PC-3 (cell line): ENCODE data around the gene CCNY. TPM values are rescaled to one million over a fixed set of nuclear protein-coding genes. Genes with fewer than 3 reads are reported as not detected.

Experiments
- ATAC-seq: fragments of 200-7000 bp; cut with Tn5 transposase; 2 replicates; pipeline ENCODE4 v1.9.1; 2020; ENCODE audit warnings: mild to moderate bottlenecking, moderate library complexity
- BruUV-seq: library from RNA; stranded (reverse); fragments of 400-500 nt; replicated peaks from 2 replicates; lab custom pipeline; 2021; lab: Mats Ljungman, UMichigan
- CTCF ChIA-PET: fragments of 300-600 bp; sonication (Branson Sonifier 250); formaldehyde crosslinking; loops from one replicate; lab custom pipeline; 2022; ENCODE audit warnings: antibody characterized with exemption; lab: Charles Lee
- POLR2A ChIA-PET: fragments of 300-600 bp; sonication (Branson Sonifier 250); formaldehyde crosslinking; loops from one replicate; lab custom pipeline; 2022; ENCODE audit warnings: antibody characterized with exemption; ENCODE audit not compliant: unreplicated experiment; lab: Charles Lee
- DNase-seq: peaks from one replicate; pipeline ENCODE4 v3.0.0-alpha.2; 2015
- H2AFZ ChIP-seq: fragments of 300-600 bp; sonication (generic); 2 replicates; pipeline ENCODE4 v1.6.0; 2016; ENCODE audit warnings: antibody characterized with exemption, low read length
- H3F3A ChIP-seq: fragments of 300-600 bp; sonication (generic); one replicate; pipeline ENCODE4 v1.6.0; 2017; ENCODE audit warnings: antibody characterized with exemption, low read length, control low read depth, mild to moderate bottlenecking; ENCODE audit not compliant: unreplicated experiment
- H3K27ac ChIP-seq: fragments of 300-600 bp; sonication (generic); 2 replicates; pipeline ENCODE4 v1.5.1; 2016; ENCODE audit warnings: mild to moderate bottlenecking, low read length
- H3K27me3 ChIP-seq: fragments of 300-600 bp; sonication (generic); 2 replicates; pipeline ENCODE4 v1.6.1; 2016; ENCODE audit warnings: low read length, mixed read lengths
- H3K36me3 ChIP-seq: fragments of 300-600 bp; sonication (generic); 2 replicates; pipeline ENCODE4 v1.6.1; 2016; ENCODE audit warnings: low read depth, mixed run types, low read length, mixed read lengths
- H3K4me1 ChIP-seq: fragments of 300-600 bp; sonication (generic); 2 replicates; pipeline ENCODE4 v1.5.1; 2016; ENCODE audit warnings: low read length; ENCODE audit not compliant: insufficient read depth
- H3K4me2 ChIP-seq: fragments of 300-600 bp; sonication (generic); 2 replicates; pipeline ENCODE4 v1.6.0; 2016; ENCODE audit warnings: low read length
- H3K4me3 ChIP-seq: fragments of 300-600 bp; sonication (generic); 2 replicates; pipeline ENCODE4 v1.5.1; 2016; ENCODE audit warnings: mild to moderate bottlenecking, low read length, mixed read lengths
- H3K79me2 ChIP-seq: fragments of 300-600 bp; sonication (generic); 2 replicates; pipeline ENCODE4 v1.6.1; 2017; ENCODE audit warnings: low read length, mixed read lengths
- H3K9ac ChIP-seq: fragments of 300-600 bp; sonication (generic); 2 replicates; pipeline ENCODE4 v1.6.0; 2016; ENCODE audit warnings: mild to moderate bottlenecking, low read length
- H3K9me2 ChIP-seq: fragments of 300-600 bp; sonication (generic); replicated peaks from 2 replicates; pipeline ENCODE4 v1.6.1; 2016; ENCODE audit warnings: mixed run types, low read length, mixed read lengths
- H3K9me3 ChIP-seq: fragments of 300-600 bp; sonication (generic); 2 replicates; pipeline ENCODE4 v1.6.1; 2016; ENCODE audit warnings: low read length, mixed read lengths
- H4K20me1 ChIP-seq: fragments of 300-600 bp; sonication (generic); 2 replicates; pipeline ENCODE4 v1.6.1; 2016; ENCODE audit warnings: low read length, mixed read lengths
- CTCF ChIP-seq: fragments of 300-600 bp; sonication (generic); conservative IDR thresholded peaks from 2 replicates; pipeline ENCODE4 v1.5.1; 2017; ENCODE audit warnings: antibody characterized with exemption, low read depth, mild to moderate bottlenecking, low read length
- EZH2 ChIP-seq: fragments of 300-600 bp; sonication (generic); IDR thresholded peaks from one replicate; pipeline ENCODE4 v1.6.1; 2017; ENCODE audit warnings: antibody characterized with exemption, mild to moderate bottlenecking, low read length; ENCODE audit not compliant: unreplicated experiment
- EZH2phosphoT487 ChIP-seq: fragments of 300-600 bp; sonication (generic); IDR thresholded peaks from 2 replicates; pipeline ENCODE4 v1.6.1; 2018; ENCODE audit warnings: mild to moderate bottlenecking, antibody characterized with exemption, low read length, borderline replicate concordance
- intact Hi-C: fragments of 100-400 bp; cut with micrococcal nuclease; formaldehyde crosslinking; loops from 2 replicates; pipeline ENCODE4 v1.9.0; 2023
- total RNA-seq: library from RNA; depleted of rRNA; stranded (reverse); fragments of >200 nt; gene quantifications from 2 replicates; pipeline ENCODE4 v1.2.3, GENCODE V29; 2014

CCNY gene
- total RNA-seq, 1 experiment from 2014 or later, result 146 TPM

- Histone ChIP-seq H3K27ac (no peak overlapping the region), H3K9ac (no peak overlapping the region), H3K4me3 (no peak overlapping the region), H3K4me1 (peaks cover 22% of the 10 kb centered on the region), H3F3A (no peaks in the 10 kb centered on the region), H4K20me1 (no peaks in the 10 kb centered on the region), H3K9me3 (no peaks in the 10 kb centered on the region), H3K4me2 (no peak overlapping the region), H3K9me2 (no peaks in the 10 kb centered on the region), H3K27me3 (no peaks in the 10 kb centered on the region), H3K79me2 (no peaks in the 10 kb centered on the region), H3K36me3 (peaks cover 30% of the 10 kb centered on the region), H2AFZ (no peak overlapping the region)
- ChIA-PET CTCF (interaction anchor here (0.5 kb wide), 1 partner anchor 855 kb away, joined by 5 read pairs; no protein-coding TSS in a partner anchor), POLR2A (no interaction called here)
- no peak for TF ChIP-seq EZH2
- TF ChIP-seq EZH2phosphoT487, result no peak
- ATAC-seq (no peak), DNase-seq (no peak)
- intact Hi-C loops, result no loop called here
- TSS peak; percentile 6 for BruUV-seq
Measured at GRCh38 chr10:35554461-35555056, 218.2 kb downstream of the CCNY start.

- BruUV-seq, result no TSS peak
- ChIA-PET POLR2A (interaction anchor here (0.6 kb wide), 2 partner anchors 9 to 1223 kb away, joined by 3 to 5 read pairs; no protein-coding TSS in a partner anchor), CTCF (interaction anchor here (0.7 kb wide), 1 partner anchor 249 kb away, joined by 3 read pairs; no protein-coding TSS in a partner anchor)
- TF ChIP-seq CTCF (no peak), EZH2 (no peak), EZH2phosphoT487 (no peak)
- intact Hi-C loops, result no loop called here
- H3K79me2 ChIP-seq, result no peaks in the 10 kb centered on the region
- H3K4me1 ChIP-seq, result peaks cover 22% of the 10 kb centered on the region
- H3K27me3 ChIP-seq, result no peaks in the 10 kb centered on the region
- peak; percentile 90 for ATAC-seq
- H2AFZ ChIP-seq, result no peak overlapping the region
- no peak overlapping the region for H3K27ac ChIP-seq
- H3K36me3 ChIP-seq, result peaks cover 30% of the 10 kb centered on the region; the same call in 1 of the 2 replicates
- no peak overlapping the region for H3K9ac ChIP-seq
- H3K4me2 ChIP-seq, result no peak overlapping the region
- peak; percentile 72 for DNase-seq
- no peaks in the 10 kb centered on the region for H3F3A ChIP-seq
- no peaks in the 10 kb centered on the region for H4K20me1 ChIP-seq
- H3K9me3 ChIP-seq, result no peaks in the 10 kb centered on the region
- H3K9me2 ChIP-seq, result no peaks in the 10 kb centered on the region
- no peak overlapping the region for H3K4me3 ChIP-seq
Measured at GRCh38 chr10:35555962-35556930, 219.9 kb downstream of the CCNY start.

- H4K20me1 ChIP-seq, result no peaks in the 10 kb centered on the region
- no peaks in the 10 kb centered on the region for H3K27me3 ChIP-seq
- H2AFZ ChIP-seq, result no peak overlapping the region
- H3K79me2 ChIP-seq, result no peaks in the 10 kb centered on the region
- H3K27ac ChIP-seq, result no peak overlapping the region
- peaks cover 10% of the 10 kb centered on the region for H3K4me1 ChIP-seq
- H3K4me3 ChIP-seq, result no peak overlapping the region
- no peaks in the 10 kb centered on the region for H3K9me2 ChIP-seq
- no peaks in the 10 kb centered on the region for H3K9me3 ChIP-seq
- BruUV-seq, result no TSS peak
- no peak overlapping the region for H3K4me2 ChIP-seq
- POLR2A ChIA-PET, result no interaction called here
- CTCF ChIA-PET, result no interaction called here
- ATAC-seq, result no peak
- H3K9ac ChIP-seq, result no peak overlapping the region
- no peaks in the 10 kb centered on the region for H3F3A ChIP-seq
- TF ChIP-seq EZH2phosphoT487, result no peak
- TF ChIP-seq CTCF, result no peak
- no peak for TF ChIP-seq EZH2
- intact Hi-C loops, result no loop called here
- no peak for DNase-seq
- peaks cover 24% of the 10 kb centered on the region; the same call in 1 of the 2 replicates for H3K36me3 ChIP-seq
Measured at GRCh38 chr10:35558276-35558675, 222.0 kb downstream of the CCNY start.
